Measurements from ENCODE around the gene FBXL22.

GRCh38 chr15:63597821-63598220, 634 bp downstream of the FBXL22 start:
- TF ChIP-seq CTCF (IDR thresholded peaks at IDR 0.05; ENCODE audit: insufficient read depth, low read length, poor library complexity, severe bottlenecking): no peak
- no peak for TF ChIP-seq EZH2phosphoT487 (conservative IDR thresholded peaks at IDR 0.05; ENCODE audit: low read length)

All from SU-DHL-6 (cell line).